HepG2 (cell line): Measurements from ENCODE around the gene MED22. TPM values are rescaled to one million over a fixed set of nuclear protein-coding genes. Genes with fewer than 3 reads are reported as not detected.

Source experiments
- AKAP8 ChIP-seq: sonication (generic); formaldehyde crosslinking; IDR thresholded peaks from 2 replicates; pipeline ENCODE4 v1.5.1; 2020; ENCODE audit warnings: mild to moderate bottlenecking, missing genetic modification reagents
- CEBPB ChIP-seq: IDR thresholded peaks from 2 replicates; pipeline ENCODE4 v1.6.1; 2011; ENCODE audit warnings: low read depth, low read length, improper control_type of control experiment, borderline replicate concordance
- EED ChIP-seq: sonication (generic); formaldehyde crosslinking; IDR thresholded peaks from 2 replicates; pipeline ENCODE4 v1.5.0; 2020; ENCODE audit warnings: mild to moderate bottlenecking, missing genetic modification reagents
- GTF3A ChIP-seq: sonication (generic); formaldehyde crosslinking; conservative IDR thresholded peaks from 2 replicates; pipeline ENCODE4 v1.4.0; 2020; ENCODE audit warnings: mild to moderate bottlenecking, missing genetic modification reagents
- HNF4G ChIP-seq, 2 experiments: sonication (generic) in 1 of 2; formaldehyde crosslinking in 1 of 2; IDR thresholded peaks; 2 replicates each; pipeline versions ENCODE4 v1.4.0 to v1.6.1; 2011 to 2020; ENCODE audit warnings: borderline replicate concordance in 2 of 2, low read depth in 2 of 2, mild to moderate bottlenecking in 2 of 2, low read length in 1 of 2, missing genetic modification reagents in 1 of 2, moderate library complexity in 1 of 2
- KDM6A ChIP-seq: IDR thresholded peaks from 2 replicates; pipeline ENCODE4 v1.6.1; 2016; ENCODE audit warnings: low read depth
- MTF1 ChIP-seq: sonication (generic); formaldehyde crosslinking; IDR thresholded peaks from 2 replicates; pipeline ENCODE4 v1.5.0; 2020; ENCODE audit warnings: missing genetic modification reagents
- NCOR1 ChIP-seq: fragments of 200-600 bp; sonication (generic); IDR thresholded peaks from 2 replicates; pipeline ENCODE4 v1.7.0; 2017; ENCODE audit warnings: antibody characterized with exemption, low read length, borderline replicate concordance
- PLRG1 ChIP-seq: fragments of 450-650 bp; conservative IDR thresholded peaks from 2 replicates; pipeline ENCODE4 v1.6.1; 2016
- STAT5B ChIP-seq: sonication (generic); formaldehyde crosslinking; IDR thresholded peaks from 2 replicates; pipeline ENCODE4 v1.4.0; 2020; ENCODE audit warnings: missing genetic modification reagents
- U2AF2 ChIP-seq: fragments of 200-400 bp; formaldehyde crosslinking; IDR thresholded peaks from 2 replicates; pipeline ENCODE4 v1.6.1; 2017; ENCODE audit warnings: low read depth, mild to moderate bottlenecking, low read length
- ZFP82 ChIP-seq: sonication (generic); formaldehyde crosslinking; IDR thresholded peaks from 2 replicates; pipeline ENCODE4 v1.5.1; 2020; ENCODE audit warnings: mild to moderate bottlenecking, missing genetic modification reagents, borderline replicate concordance
- ZNF234 ChIP-seq: sonication (generic); formaldehyde crosslinking; conservative IDR thresholded peaks from 2 replicates; pipeline ENCODE4 v1.5.1; 2020; ENCODE audit warnings: mild to moderate bottlenecking, missing genetic modification reagents
- ZNF276 ChIP-seq: sonication (generic); formaldehyde crosslinking; IDR thresholded peaks from 2 replicates; pipeline ENCODE4 v1.4.0; 2020; ENCODE audit warnings: mild to moderate bottlenecking, low read depth, missing genetic modification reagents
- ZNF292 ChIP-seq: sonication (generic); formaldehyde crosslinking; IDR thresholded peaks from 2 replicates; pipeline ENCODE4 v1.8.1; 2022; ENCODE audit warnings: mild to moderate bottlenecking, low read depth, missing genetic modification reagents, borderline replicate concordance
- ZNF331 ChIP-seq: sonication (generic); formaldehyde crosslinking; IDR thresholded peaks from 2 replicates; pipeline ENCODE4 v1.4.0; 2020; ENCODE audit warnings: missing genetic modification reagents
- ZNF614 ChIP-seq: IDR thresholded peaks from 2 replicates; pipeline ENCODE4 v1.6.1; 2018; ENCODE audit warnings: missing biosample characterization, missing genetic modification reagents, inconsistent platforms, borderline replicate concordance
- ZNF652 ChIP-seq: IDR thresholded peaks from 2 replicates; pipeline ENCODE4 v1.6.1; 2016; ENCODE audit warnings: low read depth, borderline replicate concordance
- ZSCAN29 ChIP-seq: sonication (generic); formaldehyde crosslinking; conservative IDR thresholded peaks from 2 replicates; pipeline ENCODE4 v1.4.0; 2020; ENCODE audit warnings: mild to moderate bottlenecking, missing genetic modification reagents
- polyA plus RNA-seq, 8 experiments: library from polyadenylated mRNA; depleted of rRNA in 3 of 8; stranded (reverse) in 7 of 8; unstranded in 1 of 8; fragments of >200 nt; fragmentation: Illumina TruSeq in 4 of 8; extraction: Trizol in 4 of 8; gene quantifications; 2 replicates each; pipeline versions ENCODE4 v1.2.1 to v1.2.3, GENCODE V29; 2011 to 2016; ENCODE audit warnings: low read depth in 4 of 8, missing spikeins in 1 of 8, mixed read lengths in 1 of 8; ENCODE audit not compliant: insufficient read depth in 1 of 8
- total RNA-seq, 5 experiments: library from RNA; depleted of rRNA; stranded (reverse); fragments of >200 nt; fragmentation: Illumina TruSeq; extraction: Trizol; gene quantifications; 2 replicates each; pipeline ENCODE4 v1.2.3, GENCODE V29; 2016; ENCODE audit warnings: low read depth in 1 of 5
- TF ChIP-seq, protein P1 (sequence below): sonication (generic); formaldehyde crosslinking; IDR thresholded peaks from 2 replicates; pipeline ENCODE4 v1.5.1; 2020; ENCODE audit warnings: missing genetic modification reagents, mild to moderate bottlenecking, borderline replicate concordance
- TF ChIP-seq, protein P2 (sequence below): sonication (generic); formaldehyde crosslinking; IDR thresholded peaks from 2 replicates; pipeline ENCODE4 v1.5.0; 2020; ENCODE audit warnings: missing genetic modification reagents

MED22 gene
- total and polyA plus RNA-seq, 2 of the 13 experiments (the other 11 are each of a cell fraction or from before 2014, with no cell fraction given) = 15.8 to 22.1 TPM

GRCh38 chr9:133374612-133375115 lies 26.7 kb upstream of the MED22 start (continued):
- TF ChIP-seq ZNF276 (CRISPR knock-in tag) (no peak), ZNF292 (CRISPR knock-in tag) (no peak), ZSCAN29 (CRISPR knock-in tag) (no peak), PLRG1 (no peak), ZNF331 (CRISPR knock-in tag) (0 out of 2 replicates have a peak, but pooled peaks have one; percentile 1), ZNF614 (no peak), CEBPB (peak; percentile 63), ZFP82 (no peak), MTF1 (CRISPR knock-in tag) (no peak), STAT5B (CRISPR knock-in tag) (no peak), ZNF234 (CRISPR knock-in tag) (no peak), EED (CRISPR knock-in tag) (no peak), GTF3A (CRISPR knock-in tag) (no peak), HNF4G (IDR thresholded peaks at IDR 0.05; ENCODE audit: borderline replicate concordance, low read depth, low read length) (no peak), HNF4G (CRISPR knock-in tag; IDR thresholded peaks at IDR 0.05; ENCODE audit: borderline replicate concordance, low read depth) (no peak), NCOR1 (no peak), U2AF2 (no peak), AKAP8 (CRISPR knock-in tag) (no peak), ZNF652 (CRISPR knock-in tag) (0 out of 2 replicates have a peak, but pooled peaks have one; percentile 3), KDM6A (CRISPR knock-in tag) (no peak)
- TF ChIP-seq, protein P1, sequence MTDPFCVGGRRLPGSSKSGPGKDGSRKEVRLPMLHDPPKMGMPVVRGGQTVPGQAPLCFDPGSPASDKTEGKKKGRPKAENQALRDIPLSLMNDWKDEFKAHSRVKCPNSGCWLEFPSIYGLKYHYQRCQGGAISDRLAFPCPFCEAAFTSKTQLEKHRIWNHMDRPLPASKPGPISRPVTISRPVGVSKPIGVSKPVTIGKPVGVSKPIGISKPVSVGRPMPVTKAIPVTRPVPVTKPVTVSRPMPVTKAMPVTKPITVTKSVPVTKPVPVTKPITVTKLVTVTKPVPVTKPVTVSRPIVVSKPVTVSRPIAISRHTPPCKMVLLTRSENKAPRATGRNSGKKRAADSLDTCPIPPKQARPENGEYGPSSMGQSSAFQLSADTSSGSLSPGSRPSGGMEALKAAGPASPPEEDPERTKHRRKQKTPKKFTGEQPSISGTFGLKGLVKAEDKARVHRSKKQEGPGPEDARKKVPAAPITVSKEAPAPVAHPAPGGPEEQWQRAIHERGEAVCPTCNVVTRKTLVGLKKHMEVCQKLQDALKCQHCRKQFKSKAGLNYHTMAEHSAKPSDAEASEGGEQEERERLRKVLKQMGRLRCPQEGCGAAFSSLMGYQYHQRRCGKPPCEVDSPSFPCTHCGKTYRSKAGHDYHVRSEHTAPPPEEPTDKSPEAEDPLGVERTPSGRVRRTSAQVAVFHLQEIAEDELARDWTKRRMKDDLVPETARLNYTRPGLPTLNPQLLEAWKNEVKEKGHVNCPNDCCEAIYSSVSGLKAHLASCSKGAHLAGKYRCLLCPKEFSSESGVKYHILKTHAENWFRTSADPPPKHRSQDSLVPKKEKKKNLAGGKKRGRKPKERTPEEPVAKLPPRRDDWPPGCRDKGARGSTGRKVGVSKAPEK (CRISPR knock-in tag) = no peak
- TF ChIP-seq, protein P2, sequence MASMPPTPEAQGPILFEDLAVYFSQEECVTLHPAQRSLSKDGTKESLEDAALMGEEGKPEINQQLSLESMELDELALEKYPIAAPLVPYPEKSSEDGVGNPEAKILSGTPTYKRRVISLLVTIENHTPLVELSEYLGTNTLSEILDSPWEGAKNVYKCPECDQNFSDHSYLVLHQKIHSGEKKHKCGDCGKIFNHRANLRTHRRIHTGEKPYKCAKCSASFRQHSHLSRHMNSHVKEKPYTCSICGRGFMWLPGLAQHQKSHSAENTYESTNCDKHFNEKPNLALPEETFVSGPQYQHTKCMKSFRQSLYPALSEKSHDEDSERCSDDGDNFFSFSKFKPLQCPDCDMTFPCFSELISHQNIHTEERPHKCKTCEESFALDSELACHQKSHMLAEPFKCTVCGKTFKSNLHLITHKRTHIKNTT (CRISPR knock-in tag) = no peak
